Measurements from ENCODE around the gene TP53I3. TPM values are rescaled to one million over a fixed set of nuclear protein-coding genes. Genes with fewer than 3 reads are reported as not detected.

Gene TP53I3
- total and polyA plus RNA-seq, 3 donors from 2014 or later = 31.3 to 70.4 (median 36.5) TPM

GRCh38 chr2:24040511-24040910, 44.1 kb downstream of the TP53I3 start:
- WGBS, 2 donors = 95 to 98% methylated on average over 4 of the region's 4 CpGs
- TF ChIP-seq POLR2A (IDR thresholded peaks at IDR 0.05) (no peak), CTCF (IDR thresholded peaks at IDR 0.05) (no peak)
- H3K4me3 ChIP-seq = no peak overlapping the region
- no peaks in the 10 kb centered on the region for H3K36me3 ChIP-seq (ENCODE audit: low read depth, missing control alignments)
- H3K4me1 ChIP-seq = no peaks in the 10 kb centered on the region
- no peaks in the 10 kb centered on the region for H3K9me3 ChIP-seq
- H3K27ac ChIP-seq = no peak overlapping the region
- no peaks in the 10 kb centered on the region for H3K27me3 ChIP-seq
- DNase-seq = no peak
- intact Hi-C loops (cut with DNase I; ENCODE audit: low total_unique reads) = no loop called here

- Histone ChIP-seq H3K36me3 (ENCODE audit: low read depth, missing control alignments) (no peaks in the 10 kb centered on the region), H3K27me3 (no peaks in the 10 kb centered on the region), H3K9me3 (no peaks in the 10 kb centered on the region), H3K4me1 (no peaks in the 10 kb centered on the region), H3K27ac (no peak overlapping the region), H3K4me3 (no peak overlapping the region)
- TF ChIP-seq POLR2A (IDR thresholded peaks at IDR 0.05) = no peak
- TF ChIP-seq CTCF (IDR thresholded peaks at IDR 0.05) = no peak
- no peak for DNase-seq
- intact Hi-C loops (cut with DNase I; ENCODE audit: low total_unique reads) = no loop called here
- 87 to 94% methylated on average over 9 of the region's 9 CpGs for WGBS, 2 donors
These were observed 45.7 kb downstream of the TP53I3 start for GRCh38 chr2:24038786-24039499.

Small RNA genes lying within 50 kb of the gene (small RNA-seq; reads per million reads assigned to genes)
- gene RNU6-370P = 0 reads per million in 2 donors

Other genes starting within 250 kb of the TP53I3 start
- gene ATAD2B, start 157.7 kb downstream of the TP53I3 start, total RNA-seq = 10 to 100 TPM; 23.2 to 32.3 TPM
- 11.7 TPM for gene ATAD2B, start 157.7 kb downstream of the TP53I3 start, polyA plus RNA-seq (ENCODE audit: insufficient read depth, low read depth, low replicate concordance)
- 10 to 100 TPM; 11.9 to 18.4 TPM for gene UBXN2A, start 144.4 kb downstream of the TP53I3 start, total RNA-seq
- 9.4 TPM for gene UBXN2A, start 144.4 kb downstream of the TP53I3 start, polyA plus RNA-seq (ENCODE audit: insufficient read depth, low read depth, low replicate concordance)
- under 1 TPM; 0.39 to 0.50 TPM for gene MFSD2B, start 74.7 kb downstream of the TP53I3 start, total RNA-seq
- gene MFSD2B, start 74.7 kb downstream of the TP53I3 start, polyA plus RNA-seq (ENCODE audit: insufficient read depth, low read depth, low replicate concordance) = 0.94 TPM
- 10 to 100 TPM in 1 of 2 donors, 1 to 10 TPM in 1; 9.8 to 11.5 TPM for gene WDCP, start 37.4 kb downstream of the TP53I3 start, total RNA-seq
- 10.4 TPM for gene WDCP, start 37.4 kb downstream of the TP53I3 start, polyA plus RNA-seq (ENCODE audit: insufficient read depth, low read depth, low replicate concordance)
- 1 to 10 TPM; 2.7 to 3.0 TPM for gene FKBP1B, start 35.1 kb downstream of the TP53I3 start, total RNA-seq
- gene FKBP1B, start 35.1 kb downstream of the TP53I3 start, polyA plus RNA-seq (ENCODE audit: insufficient read depth, low read depth, low replicate concordance) = 3.6 TPM
- gene SF3B6, start 8.5 kb downstream of the TP53I3 start, total RNA-seq = 10 to 100 TPM; 69.3 to 87.4 TPM
- gene SF3B6, start 8.5 kb downstream of the TP53I3 start, polyA plus RNA-seq (ENCODE audit: insufficient read depth, low read depth, low replicate concordance) = 142 TPM
- 10 to 100 TPM; 39.8 to 62.8 TPM for gene PFN4, start 38.5 kb upstream of the TP53I3 start, total RNA-seq
- 248 TPM for gene PFN4, start 38.5 kb upstream of the TP53I3 start, polyA plus RNA-seq (ENCODE audit: insufficient read depth, low read depth, low replicate concordance)
- 10 to 100 TPM; 45.3 to 56.2 TPM for gene FAM228B, start 38.6 kb upstream of the TP53I3 start, total RNA-seq
- gene FAM228B, start 38.6 kb upstream of the TP53I3 start, polyA plus RNA-seq (ENCODE audit: insufficient read depth, low read depth, low replicate concordance) = 47.1 TPM
- gene FAM228A, start 90.2 kb upstream of the TP53I3 start, total RNA-seq = 10 to 100 TPM; 29.7 to 33.4 TPM
- gene FAM228A, start 90.2 kb upstream of the TP53I3 start, polyA plus RNA-seq (ENCODE audit: insufficient read depth, low read depth, low replicate concordance) = 72.4 TPM

Measured in testis (tissue), 3 donors.